NCI-H2196 treated with DMSO at 0.1 percent for 48 hours (cell line): ENCODE data around the gene METTL25B.

ENCODE experiments used
- DNase-seq: peaks from one replicate; lab custom pipeline; 2025; ENCODE audit not compliant: unreplicated experiment; lab: John Stamatoyannopoulos, UW

METTL25B gene

GRCh38 chr1:156727926-156728598 lies at the start of gene METTL25B:
TSS of gene METTL25B (plus strand) at chr1:156728469. CDS start at chr1:156729105, 636 bp downstream.
- peak; percentile 77 for DNase-seq

- no peak for DNase-seq
These were observed 48.2 kb upstream of the METTL25B start for GRCh38 chr1:156680056-156680455.

GRCh38 chr1:156681196-156681960 lies 46.9 kb upstream of the METTL25B start:
- DNase-seq: no peak

GRCh38 chr1:156682166-156682890 lies 45.9 kb upstream of the METTL25B start:
- no peak for DNase-seq

- DNase-seq: no peak
These were observed 44.0 kb upstream of the METTL25B start for GRCh38 chr1:156684227-156684782.

- peak; percentile 64 for DNase-seq
These were observed 39.0 kb upstream of the METTL25B start for GRCh38 chr1:156689035-156689952.

GRCh38 chr1:156689953-156690674 lies 38.2 kb upstream of the METTL25B start:
- DNase-seq: no peak

GRCh38 chr1:156690675-156691036 lies 37.6 kb upstream of the METTL25B start:
- no peak for DNase-seq

GRCh38 chr1:156691191-156691590 lies 37.1 kb upstream of the METTL25B start:
- DNase-seq: no peak

GRCh38 chr1:156691665-156692440 lies 36.4 kb upstream of the METTL25B start:
- DNase-seq: no peak

GRCh38 chr1:156692441-156692924 lies 35.8 kb upstream of the METTL25B start:
- no peak for DNase-seq

- no peak for DNase-seq
These were observed 35.1 kb upstream of the METTL25B start for GRCh38 chr1:156692925-156693847.

GRCh38 chr1:156693848-156694689 lies 34.2 kb upstream of the METTL25B start:
- DNase-seq: no peak

- DNase-seq: no peak
These were observed 33.6 kb upstream of the METTL25B start for GRCh38 chr1:156694690-156694962.

GRCh38 chr1:156696755-156697154 lies 31.5 kb upstream of the METTL25B start:
- no peak for DNase-seq

- DNase-seq: no peak
These were observed 30.8 kb upstream of the METTL25B start for GRCh38 chr1:156697481-156697880.

GRCh38 chr1:156698995-156699394 lies 29.3 kb upstream of the METTL25B start:
- no peak for DNase-seq
